HG03442 (cell line): Measurements from ENCODE around the gene SPOCK3.
"Not testable (repeated sequence)": the region's sequence is repeated elsewhere in the genome, so short reads cannot be mapped to it uniquely, and the experiment has no call there.

ENCODE experiments used
- ATAC-seq: cut with Tn5 transposase; IDR thresholded peaks from one replicate; pipeline ENCODE4 v1.9.1; 2021; ENCODE audit warnings: mild to moderate bottlenecking, moderate library complexity; ENCODE audit not compliant: unreplicated experiment

The SPOCK3 gene

GRCh38 chr4:166715748-166716713 lies 518.3 kb downstream of the SPOCK3 start:
- not testable (repeated sequence) for ATAC-seq

- ATAC-seq = no peak
These were observed 533.7 kb downstream of the SPOCK3 start for GRCh38 chr4:166700592-166700991.

- ATAC-seq = no peak
These were observed 545.5 kb downstream of the SPOCK3 start for GRCh38 chr4:166688835-166689234.

- no peak for ATAC-seq
These were observed 546.5 kb downstream of the SPOCK3 start for GRCh38 chr4:166687828-166688227.
